Body of pancreas (tissue), 4 donors: Measurements from ENCODE around the gene INAFM1.
"Not testable (repeated sequence)": the region's sequence is repeated elsewhere in the genome, so short reads cannot be mapped to it uniquely, and the experiment has no call there.

Source experiments
- POLR2A ChIP-seq, 3 donors: fragments of 450-650 bp; IDR thresholded peaks; one replicate each; pipeline ENCODE4 v1.6.1; 2016; ENCODE audit warnings: antibody characterized with exemption in 3 of 3, mild to moderate bottlenecking in 2 of 3
- TF ChIP-seq, protein P1 (sequence below), 7 experiments: fragments of 450-650 bp in 4 of 7; fragments of 200-600 bp in 3 of 7; sonication (generic) in 3 of 7; IDR thresholded peaks; one replicate each; pipeline ENCODE4 v1.5.1; 2016 to 2019; ENCODE audit warnings: antibody characterized with exemption in 7 of 7

DNA sequence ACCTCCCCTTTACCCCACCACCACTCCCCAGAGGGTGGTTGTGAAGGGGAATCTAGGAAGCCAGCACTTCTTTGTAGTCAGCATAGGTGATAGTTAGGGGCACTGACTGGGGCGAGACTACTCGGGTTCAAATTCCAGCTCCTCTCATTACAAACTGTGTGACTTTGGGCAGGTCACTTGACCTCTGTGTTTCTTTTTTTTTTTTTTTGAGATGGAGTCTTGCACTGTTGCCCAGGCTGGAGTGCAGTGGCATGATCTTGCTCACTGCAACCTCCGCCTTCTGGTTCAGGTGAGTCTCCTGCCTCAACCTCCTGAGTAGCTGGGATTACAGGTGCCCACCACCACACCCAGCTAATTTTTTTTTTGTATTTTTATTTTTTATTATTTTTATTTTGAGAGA, 1.8 kb downstream of the INAFM1 start:
- TF ChIP-seq, protein P1, sequence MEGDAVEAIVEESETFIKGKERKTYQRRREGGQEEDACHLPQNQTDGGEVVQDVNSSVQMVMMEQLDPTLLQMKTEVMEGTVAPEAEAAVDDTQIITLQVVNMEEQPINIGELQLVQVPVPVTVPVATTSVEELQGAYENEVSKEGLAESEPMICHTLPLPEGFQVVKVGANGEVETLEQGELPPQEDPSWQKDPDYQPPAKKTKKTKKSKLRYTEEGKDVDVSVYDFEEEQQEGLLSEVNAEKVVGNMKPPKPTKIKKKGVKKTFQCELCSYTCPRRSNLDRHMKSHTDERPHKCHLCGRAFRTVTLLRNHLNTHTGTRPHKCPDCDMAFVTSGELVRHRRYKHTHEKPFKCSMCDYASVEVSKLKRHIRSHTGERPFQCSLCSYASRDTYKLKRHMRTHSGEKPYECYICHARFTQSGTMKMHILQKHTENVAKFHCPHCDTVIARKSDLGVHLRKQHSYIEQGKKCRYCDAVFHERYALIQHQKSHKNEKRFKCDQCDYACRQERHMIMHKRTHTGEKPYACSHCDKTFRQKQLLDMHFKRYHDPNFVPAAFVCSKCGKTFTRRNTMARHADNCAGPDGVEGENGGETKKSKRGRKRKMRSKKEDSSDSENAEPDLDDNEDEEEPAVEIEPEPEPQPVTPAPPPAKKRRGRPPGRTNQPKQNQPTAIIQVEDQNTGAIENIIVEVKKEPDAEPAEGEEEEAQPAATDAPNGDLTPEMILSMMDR (IDR thresholded peaks at IDR 0.05) = not testable (repeated sequence)
- TF ChIP-seq POLR2A (IDR thresholded peaks at IDR 0.05) = not testable (repeated sequence)
